Natural killer cell treated with Interleukin-12 subunit alpha and Interleukin-12 subunit beta and Interleukin-15 and Interleukin-18, amount 100 ng/mL, for 72 hours (primary cell): ENCODE results near the gene MRGPRX4. TPM values are rescaled to one million over a fixed set of nuclear protein-coding genes. Genes with fewer than 3 reads are reported as not detected.

Experiments used
- total RNA-seq, 2 donors: library from RNA; stranded (reverse); gene quantifications; one replicate each; pipeline ENCODE4 v1.2.3, GENCODE V29; 2022

MRGPRX4 gene
- total RNA-seq, 2 donors from 2014 or later = not detected

Other genes with a start within 250 kb of the MRGPRX4 start
- gene SERGEF, start 159.8 kb upstream of the MRGPRX4 start, total RNA-seq = 10 to 100 TPM; 28.8 to 50.7 TPM
- 1 to 10 TPM in 1 of 2 donors, under 1 TPM in 1; 0.36 to 1.2 TPM for gene TPH1, start 126.6 kb upstream of the MRGPRX4 start, total RNA-seq
- gene SAAL1, start 66.8 kb upstream of the MRGPRX4 start, total RNA-seq = 10 to 100 TPM; 25.7 to 38.0 TPM
- gene MRGPRX3, start 40.3 kb upstream of the MRGPRX4 start, total RNA-seq = not detected
- gene SAA4, start 64.0 kb downstream of the MRGPRX4 start, total RNA-seq = not detected
- gene SAA2, start 75.8 kb downstream of the MRGPRX4 start, total RNA-seq = not detected
- gene SAA1, start 93.4 kb downstream of the MRGPRX4 start, total RNA-seq = not detected
- 10 to 100 TPM; 16.5 to 21.3 TPM for gene HPS5, start 149.3 kb downstream of the MRGPRX4 start, total RNA-seq
- 10 to 100 TPM; 46.8 to 50.0 TPM for gene GTF2H1, start 149.7 kb downstream of the MRGPRX4 start, total RNA-seq
- 1,000 to 10,000 TPM in 1 of 2 donors, 100 to 1,000 TPM in 1; 958 to 1,144 TPM for gene LDHA, start 221.7 kb downstream of the MRGPRX4 start, total RNA-seq
- gene LDHC, start 239.5 kb downstream of the MRGPRX4 start, total RNA-seq = not detected